ENCODE measurements around the gene ANKRD27. TPM values are rescaled to one million over a fixed set of nuclear protein-coding genes. Genes with fewer than 3 reads are reported as not detected.
"Not testable (repeated sequence)": the region's sequence is repeated elsewhere in the genome, so short reads cannot be mapped to it uniquely, and the experiment has no call there.

Gene ANKRD27
- total RNA-seq, 1 experiment from 2014 or later = 48.1 TPM

DNA sequence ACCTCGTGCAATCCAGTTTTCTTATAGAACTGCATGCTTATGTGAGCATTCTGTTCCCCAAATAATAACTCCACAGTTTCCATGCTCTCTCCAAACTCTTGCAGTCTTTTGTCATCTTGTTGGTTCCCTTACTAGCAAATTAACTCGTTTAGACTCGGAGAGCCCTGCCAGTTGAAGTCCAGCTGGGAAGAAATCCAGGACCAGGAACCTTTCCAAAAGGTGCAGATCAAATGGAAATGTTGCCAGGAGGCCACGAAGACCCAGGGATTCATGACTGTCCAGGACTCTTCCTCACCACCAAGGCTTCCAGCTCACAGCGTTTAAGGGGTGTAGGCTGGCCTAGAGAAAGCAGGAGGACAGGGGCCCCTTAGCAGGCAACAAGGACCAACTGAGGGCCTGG lies 42.5 kb upstream of the ANKRD27 start (continued):
- TF ChIP-seq, protein P1, sequence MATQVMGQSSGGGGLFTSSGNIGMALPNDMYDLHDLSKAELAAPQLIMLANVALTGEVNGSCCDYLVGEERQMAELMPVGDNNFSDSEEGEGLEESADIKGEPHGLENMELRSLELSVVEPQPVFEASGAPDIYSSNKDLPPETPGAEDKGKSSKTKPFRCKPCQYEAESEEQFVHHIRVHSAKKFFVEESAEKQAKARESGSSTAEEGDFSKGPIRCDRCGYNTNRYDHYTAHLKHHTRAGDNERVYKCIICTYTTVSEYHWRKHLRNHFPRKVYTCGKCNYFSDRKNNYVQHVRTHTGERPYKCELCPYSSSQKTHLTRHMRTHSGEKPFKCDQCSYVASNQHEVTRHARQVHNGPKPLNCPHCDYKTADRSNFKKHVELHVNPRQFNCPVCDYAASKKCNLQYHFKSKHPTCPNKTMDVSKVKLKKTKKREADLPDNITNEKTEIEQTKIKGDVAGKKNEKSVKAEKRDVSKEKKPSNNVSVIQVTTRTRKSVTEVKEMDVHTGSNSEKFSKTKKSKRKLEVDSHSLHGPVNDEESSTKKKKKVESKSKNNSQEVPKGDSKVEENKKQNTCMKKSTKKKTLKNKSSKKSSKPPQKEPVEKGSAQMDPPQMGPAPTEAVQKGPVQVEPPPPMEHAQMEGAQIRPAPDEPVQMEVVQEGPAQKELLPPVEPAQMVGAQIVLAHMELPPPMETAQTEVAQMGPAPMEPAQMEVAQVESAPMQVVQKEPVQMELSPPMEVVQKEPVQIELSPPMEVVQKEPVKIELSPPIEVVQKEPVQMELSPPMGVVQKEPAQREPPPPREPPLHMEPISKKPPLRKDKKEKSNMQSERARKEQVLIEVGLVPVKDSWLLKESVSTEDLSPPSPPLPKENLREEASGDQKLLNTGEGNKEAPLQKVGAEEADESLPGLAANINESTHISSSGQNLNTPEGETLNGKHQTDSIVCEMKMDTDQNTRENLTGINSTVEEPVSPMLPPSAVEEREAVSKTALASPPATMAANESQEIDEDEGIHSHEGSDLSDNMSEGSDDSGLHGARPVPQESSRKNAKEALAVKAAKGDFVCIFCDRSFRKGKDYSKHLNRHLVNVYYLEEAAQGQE (IDR thresholded peaks at IDR 0.05; ENCODE audit: low read depth) = no peak

DNA sequence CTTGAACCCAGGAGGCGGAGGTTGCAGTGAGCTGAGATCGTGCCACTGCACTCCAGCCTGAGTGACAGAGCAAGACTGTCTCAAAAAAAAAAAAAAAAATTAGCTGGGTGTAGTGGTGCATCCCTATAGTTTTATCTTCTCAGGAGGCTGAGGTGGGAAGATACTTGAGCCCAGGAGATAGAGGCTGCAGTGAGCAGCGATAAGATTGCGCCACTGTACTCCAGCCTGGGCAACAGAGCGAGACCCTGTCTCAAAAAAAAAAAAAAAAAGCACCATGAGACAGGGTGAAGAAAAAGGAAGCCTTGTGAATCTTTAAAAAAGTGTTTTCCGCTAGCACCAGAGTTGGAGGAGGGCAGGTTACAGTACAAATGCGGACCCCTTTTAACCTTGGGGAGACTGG lies 41.2 kb upstream of the ANKRD27 start:
- H3K9ac ChIP-seq (ENCODE audit: low read length); H3K9me2 ChIP-seq (ENCODE audit: insufficient read depth); H4K20me1 ChIP-seq (ENCODE audit: insufficient read depth); CTCF ChIA-PET; H3K79me2 ChIP-seq (ENCODE audit: insufficient read depth, low read length); H3K4me3 ChIP-seq (replicated peaks in 1 of 2; ENCODE audit: low read depth in 1 of 2, low read length in 2 of 2); H3K27me3 ChIP-seq (ENCODE audit: insufficient read depth, low read length); DNase-seq (ENCODE audit: low read depth, low spot score); ATAC-seq; BruUV-seq (replicated peaks); H3K27ac ChIP-seq (ENCODE audit: low read depth, low read length); H2AFZ ChIP-seq (ENCODE audit: low read depth, low read length, poor library complexity, severe bottlenecking); POLR2A ChIA-PET; H3K4me2 ChIP-seq (ENCODE audit: low read length); H3K4me1 ChIP-seq (ENCODE audit: control insufficient read depth in 1 of 2, insufficient read depth in 2 of 2, low read length in 2 of 2); RAD21 ChIA-PET (ENCODE audit: low non-redundant PET in 1 of 2, low total read pairs in 2 of 2, uncharacterized antibody in 2 of 2, unreplicated experiment in 2 of 2); H3K9me3 ChIP-seq (ENCODE audit: control insufficient read depth in 1 of 2, insufficient read depth in 1 of 2, low read depth in 1 of 2, low read length in 2 of 2); intact Hi-C loops (cut with micrococcal nuclease): not testable (repeated sequence)
- H3K36me3 ChIP-seq (ENCODE audit: control insufficient read depth in 1 of 2, insufficient read depth in 2 of 2, low read length in 2 of 2) = peaks cover 10 to 11% of the 10 kb centered on the region in 2 experiments

DNA sequence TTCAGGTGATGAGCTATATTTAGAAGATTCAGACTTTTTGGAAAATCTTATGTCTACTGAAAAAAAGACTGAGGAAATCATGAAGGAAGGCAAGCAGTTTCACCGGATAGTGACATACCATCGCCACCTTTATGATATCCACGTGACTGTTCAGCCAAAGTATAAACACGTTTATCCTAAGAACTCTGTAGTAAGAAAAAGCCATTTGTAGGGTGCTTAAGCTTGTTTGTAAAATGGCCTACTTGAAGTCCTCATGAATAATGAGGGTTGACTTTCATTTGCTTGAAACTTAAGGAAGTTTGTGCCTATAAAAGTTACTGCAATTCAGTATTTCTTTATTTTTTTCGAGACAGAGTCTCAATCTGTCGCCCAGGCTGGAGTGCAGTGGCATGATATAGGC lies 36.8 kb upstream of the ANKRD27 start:
- CTCF ChIA-PET = no interaction called here
- TF ChIP-seq, protein P2, sequence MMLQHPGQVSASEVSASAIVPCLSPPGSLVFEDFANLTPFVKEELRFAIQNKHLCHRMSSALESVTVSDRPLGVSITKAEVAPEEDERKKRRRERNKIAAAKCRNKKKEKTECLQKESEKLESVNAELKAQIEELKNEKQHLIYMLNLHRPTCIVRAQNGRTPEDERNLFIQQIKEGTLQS (IDR thresholded peaks at IDR 0.05) = no peak
- no peak for TF ChIP-seq SRF (IDR thresholded peaks at IDR 0.05; ENCODE audit: low read depth)
- TF ChIP-seq EZH2phosphoT487 (IDR thresholded peaks at IDR 0.05; ENCODE audit: borderline replicate concordance) = no peak
- TF ChIP-seq, protein P3, sequence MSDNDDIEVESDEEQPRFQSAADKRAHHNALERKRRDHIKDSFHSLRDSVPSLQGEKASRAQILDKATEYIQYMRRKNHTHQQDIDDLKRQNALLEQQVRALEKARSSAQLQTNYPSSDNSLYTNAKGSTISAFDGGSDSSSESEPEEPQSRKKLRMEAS (IDR thresholded peaks at IDR 0.05) = no peak
- TF ChIP-seq POLR2A (IDR thresholded peaks at IDR 0.05; ENCODE audit: borderline replicate concordance, extremely low read depth, insufficient read depth, insufficient read length) = no peak
- TF ChIP-seq ELF1 (IDR thresholded peaks at IDR 0.05; ENCODE audit: borderline replicate concordance, low read depth) = no peak
- TF ChIP-seq, protein P4, sequence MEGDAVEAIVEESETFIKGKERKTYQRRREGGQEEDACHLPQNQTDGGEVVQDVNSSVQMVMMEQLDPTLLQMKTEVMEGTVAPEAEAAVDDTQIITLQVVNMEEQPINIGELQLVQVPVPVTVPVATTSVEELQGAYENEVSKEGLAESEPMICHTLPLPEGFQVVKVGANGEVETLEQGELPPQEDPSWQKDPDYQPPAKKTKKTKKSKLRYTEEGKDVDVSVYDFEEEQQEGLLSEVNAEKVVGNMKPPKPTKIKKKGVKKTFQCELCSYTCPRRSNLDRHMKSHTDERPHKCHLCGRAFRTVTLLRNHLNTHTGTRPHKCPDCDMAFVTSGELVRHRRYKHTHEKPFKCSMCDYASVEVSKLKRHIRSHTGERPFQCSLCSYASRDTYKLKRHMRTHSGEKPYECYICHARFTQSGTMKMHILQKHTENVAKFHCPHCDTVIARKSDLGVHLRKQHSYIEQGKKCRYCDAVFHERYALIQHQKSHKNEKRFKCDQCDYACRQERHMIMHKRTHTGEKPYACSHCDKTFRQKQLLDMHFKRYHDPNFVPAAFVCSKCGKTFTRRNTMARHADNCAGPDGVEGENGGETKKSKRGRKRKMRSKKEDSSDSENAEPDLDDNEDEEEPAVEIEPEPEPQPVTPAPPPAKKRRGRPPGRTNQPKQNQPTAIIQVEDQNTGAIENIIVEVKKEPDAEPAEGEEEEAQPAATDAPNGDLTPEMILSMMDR (IDR thresholded peaks at IDR 0.05 in 2 of 3, conservative IDR thresholded peaks at IDR 0.05 in 1 of 3; ENCODE audit: borderline replicate concordance in 1 of 3, insufficient read depth in 1 of 3, low read depth in 2 of 3, low read length in 2 of 3) = no peak
- TF ChIP-seq FOSL1 (IDR thresholded peaks at IDR 0.05; ENCODE audit: low read depth) = no peak
- TF ChIP-seq, protein P5, sequence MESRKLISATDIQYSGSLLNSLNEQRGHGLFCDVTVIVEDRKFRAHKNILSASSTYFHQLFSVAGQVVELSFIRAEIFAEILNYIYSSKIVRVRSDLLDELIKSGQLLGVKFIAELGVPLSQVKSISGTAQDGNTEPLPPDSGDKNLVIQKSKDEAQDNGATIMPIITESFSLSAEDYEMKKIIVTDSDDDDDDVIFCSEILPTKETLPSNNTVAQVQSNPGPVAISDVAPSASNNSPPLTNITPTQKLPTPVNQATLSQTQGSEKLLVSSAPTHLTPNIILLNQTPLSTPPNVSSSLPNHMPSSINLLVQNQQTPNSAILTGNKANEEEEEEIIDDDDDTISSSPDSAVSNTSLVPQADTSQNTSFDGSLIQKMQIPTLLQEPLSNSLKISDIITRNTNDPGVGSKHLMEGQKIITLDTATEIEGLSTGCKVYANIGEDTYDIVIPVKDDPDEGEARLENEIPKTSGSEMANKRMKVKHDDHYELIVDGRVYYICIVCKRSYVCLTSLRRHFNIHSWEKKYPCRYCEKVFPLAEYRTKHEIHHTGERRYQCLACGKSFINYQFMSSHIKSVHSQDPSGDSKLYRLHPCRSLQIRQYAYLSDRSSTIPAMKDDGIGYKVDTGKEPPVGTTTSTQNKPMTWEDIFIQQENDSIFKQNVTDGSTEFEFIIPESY (IDR thresholded peaks at IDR 0.05; ENCODE audit: extremely low read depth, insufficient replicate concordance, low read length) = no peak

More for the DNA sequence above, 36.8 kb upstream of the ANKRD27 start:
- H3K27me3 ChIP-seq (ENCODE audit: insufficient read depth, low read length) = no peaks in the 10 kb centered on the region
- RAD21 ChIA-PET (ENCODE audit: low non-redundant PET in 1 of 2, low total read pairs in 2 of 2, uncharacterized antibody in 2 of 2, unreplicated experiment in 2 of 2) = no interaction called here
- no peak overlapping the region for H3K9ac ChIP-seq (ENCODE audit: low read length)
- ATAC-seq (no peak), DNase-seq (ENCODE audit: low read depth, low spot score) (no peak)
- peaks cover 19% of the 10 kb centered on the region for H3K79me2 ChIP-seq (ENCODE audit: insufficient read depth, low read length)
- no peak overlapping the region for H3K4me3 ChIP-seq (replicated peaks in 1 of 2; ENCODE audit: low read depth in 1 of 2, low read length in 2 of 2)
- H3K36me3 ChIP-seq (ENCODE audit: control insufficient read depth in 1 of 2, insufficient read depth in 2 of 2, low read length in 2 of 2) = peaks cover 14 to 21% of the 10 kb centered on the region in 2 experiments
- H3K4me2 ChIP-seq (ENCODE audit: low read length) = no peak overlapping the region
- no peaks in the 10 kb centered on the region for H4K20me1 ChIP-seq (ENCODE audit: insufficient read depth)
- no peaks in the 10 kb centered on the region for H3K9me2 ChIP-seq (ENCODE audit: insufficient read depth)
- H3K9me3 ChIP-seq (ENCODE audit: control insufficient read depth in 1 of 2, insufficient read depth in 1 of 2, low read depth in 1 of 2, low read length in 2 of 2) = no peaks in the 10 kb centered on the region
- H2AFZ ChIP-seq (ENCODE audit: low read depth, low read length, poor library complexity, severe bottlenecking) = no peak overlapping the region
- intact Hi-C loops (cut with micrococcal nuclease) = no loop called here
- no peak overlapping the region for H3K27ac ChIP-seq (ENCODE audit: low read depth, low read length)
- no peaks in the 10 kb centered on the region for H3K4me1 ChIP-seq (ENCODE audit: control insufficient read depth in 1 of 2, insufficient read depth in 2 of 2, low read length in 2 of 2)
- POLR2A ChIA-PET = no interaction called here
- BruUV-seq (replicated peaks) = no TSS peak
